ENCODE results near the gene FBXO27. TPM values are rescaled to one million over a fixed set of nuclear protein-coding genes. Genes with fewer than 3 reads are reported as not detected.

FBXO27 gene
- total RNA-seq, 4 donors from 2014 or later = 3.4 to 11.3 (median 7.8) TPM

DNA sequence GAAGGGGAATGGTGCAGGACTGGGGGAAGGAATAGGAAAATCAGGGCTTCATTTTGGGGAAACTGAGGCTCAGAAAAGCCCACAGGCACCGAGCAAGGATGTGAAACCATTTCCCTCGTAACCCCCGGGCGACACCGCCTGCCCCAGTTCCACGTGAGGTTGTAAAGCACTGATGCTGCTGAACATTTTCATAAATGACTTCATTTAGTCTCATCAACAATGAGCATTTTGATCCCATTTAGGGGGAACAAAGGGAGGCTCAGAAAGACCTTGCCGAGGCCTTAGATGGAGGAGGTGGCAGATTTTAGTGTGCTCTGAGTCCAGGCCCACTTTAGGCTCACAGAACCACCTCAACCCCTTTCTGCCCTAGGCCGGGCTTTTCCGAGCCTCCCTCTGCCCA lies 20.5 kb upstream of the FBXO27 start:
- no peak overlapping the region for H3K27ac ChIP-seq
- no peak overlapping the region for H3K4me3 ChIP-seq
- H3K36me3 ChIP-seq = no peaks in the 10 kb centered on the region
- H3K27me3 ChIP-seq = no peaks in the 10 kb centered on the region
- H3K4me1 ChIP-seq = no peaks in the 10 kb centered on the region
- H3K9me3 ChIP-seq = no peaks in the 10 kb centered on the region
- DNase-seq = no peak
- intact Hi-C loops (cut with DNase I; ENCODE audit: low total_unique reads) = no loop called here
- TF ChIP-seq, protein P1, sequence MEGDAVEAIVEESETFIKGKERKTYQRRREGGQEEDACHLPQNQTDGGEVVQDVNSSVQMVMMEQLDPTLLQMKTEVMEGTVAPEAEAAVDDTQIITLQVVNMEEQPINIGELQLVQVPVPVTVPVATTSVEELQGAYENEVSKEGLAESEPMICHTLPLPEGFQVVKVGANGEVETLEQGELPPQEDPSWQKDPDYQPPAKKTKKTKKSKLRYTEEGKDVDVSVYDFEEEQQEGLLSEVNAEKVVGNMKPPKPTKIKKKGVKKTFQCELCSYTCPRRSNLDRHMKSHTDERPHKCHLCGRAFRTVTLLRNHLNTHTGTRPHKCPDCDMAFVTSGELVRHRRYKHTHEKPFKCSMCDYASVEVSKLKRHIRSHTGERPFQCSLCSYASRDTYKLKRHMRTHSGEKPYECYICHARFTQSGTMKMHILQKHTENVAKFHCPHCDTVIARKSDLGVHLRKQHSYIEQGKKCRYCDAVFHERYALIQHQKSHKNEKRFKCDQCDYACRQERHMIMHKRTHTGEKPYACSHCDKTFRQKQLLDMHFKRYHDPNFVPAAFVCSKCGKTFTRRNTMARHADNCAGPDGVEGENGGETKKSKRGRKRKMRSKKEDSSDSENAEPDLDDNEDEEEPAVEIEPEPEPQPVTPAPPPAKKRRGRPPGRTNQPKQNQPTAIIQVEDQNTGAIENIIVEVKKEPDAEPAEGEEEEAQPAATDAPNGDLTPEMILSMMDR (IDR thresholded peaks at IDR 0.05) = no peak
- TF ChIP-seq POLR2A (IDR thresholded peaks at IDR 0.05) = no peak

DNA sequence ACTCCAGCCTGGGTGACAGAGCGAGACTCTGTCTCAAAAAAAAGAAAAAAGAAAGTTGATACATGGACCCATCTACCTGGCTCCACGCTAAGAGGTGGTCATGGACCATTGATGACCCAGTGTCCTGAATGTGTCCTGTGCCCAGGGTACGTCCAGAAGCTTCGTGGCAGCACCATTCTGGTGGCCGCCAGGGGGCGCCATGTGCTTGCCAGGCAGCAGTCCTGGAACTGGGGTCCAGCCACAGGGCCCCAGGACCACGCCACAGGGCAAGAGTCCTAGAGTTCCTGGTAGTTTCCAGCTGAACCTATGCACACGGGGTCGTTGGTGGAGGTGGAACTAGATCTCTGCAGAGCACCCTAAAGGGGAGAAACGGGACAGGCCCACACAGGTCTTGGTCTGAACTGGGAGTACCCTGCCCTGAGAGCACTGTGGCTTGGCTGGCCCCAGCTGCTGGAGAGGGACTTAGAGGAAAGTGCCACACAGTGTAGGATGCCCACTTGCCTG lies 19.9 kb upstream of the FBXO27 start:
- Histone ChIP-seq H3K27ac (no peak overlapping the region), H3K36me3 (no peaks in the 10 kb centered on the region), H3K9me3 (no peaks in the 10 kb centered on the region), H3K27me3 (no peaks in the 10 kb centered on the region), H3K4me1 (no peaks in the 10 kb centered on the region), H3K4me3 (no peak overlapping the region)
- DNase-seq = peak; percentile 22 to 26
- intact Hi-C loops (cut with DNase I; ENCODE audit: low total_unique reads) = no loop called here
- TF ChIP-seq, protein P1 (IDR thresholded peaks at IDR 0.05) = peak; percentile 41 to 51 (median 46)
- TF ChIP-seq POLR2A (IDR thresholded peaks at IDR 0.05) = no peak

- no peak for DNase-seq
- no peak overlapping the region for H3K27ac ChIP-seq
- TF ChIP-seq, protein P1 (IDR thresholded peaks at IDR 0.05) = no peak
- no peak for TF ChIP-seq POLR2A (IDR thresholded peaks at IDR 0.05)
- no peaks in the 10 kb centered on the region for H3K9me3 ChIP-seq
- no peak overlapping the region for H3K4me3 ChIP-seq
- no peaks in the 10 kb centered on the region for H3K36me3 ChIP-seq
- intact Hi-C loops (cut with DNase I; ENCODE audit: low total_unique reads) = no loop called here
- H3K4me1 ChIP-seq = no peaks in the 10 kb centered on the region
- H3K27me3 ChIP-seq = no peaks in the 10 kb centered on the region
Measured at GRCh38 chr19:39047073-39047472, 14.7 kb upstream of the FBXO27 start.

- H3K4me3 ChIP-seq = no peak overlapping the region
- no peaks in the 10 kb centered on the region for H3K36me3 ChIP-seq
- H3K27me3 ChIP-seq = no peaks in the 10 kb centered on the region
- no peak for TF ChIP-seq POLR2A (IDR thresholded peaks at IDR 0.05)
- TF ChIP-seq, protein P1 (IDR thresholded peaks at IDR 0.05) = no peak
- no peaks in the 10 kb centered on the region for H3K9me3 ChIP-seq
- intact Hi-C loops (cut with DNase I; ENCODE audit: low total_unique reads) = no loop called here
- no peaks in the 10 kb centered on the region for H3K4me1 ChIP-seq
- H3K27ac ChIP-seq = no peak overlapping the region
- no peak for DNase-seq
Measured at GRCh38 chr19:39046037-39046821, 13.9 kb upstream of the FBXO27 start.

GRCh38 chr19:39045506-39045905 lies 13.2 kb upstream of the FBXO27 start:
- no peak overlapping the region for H3K27ac ChIP-seq
- no peak overlapping the region for H3K4me3 ChIP-seq
- no peaks in the 10 kb centered on the region for H3K4me1 ChIP-seq
- TF ChIP-seq, protein P1 (IDR thresholded peaks at IDR 0.05) = no peak
- TF ChIP-seq POLR2A (IDR thresholded peaks at IDR 0.05) = no peak
- no peaks in the 10 kb centered on the region for H3K27me3 ChIP-seq
- no peak for DNase-seq
- H3K9me3 ChIP-seq = no peaks in the 10 kb centered on the region
- intact Hi-C loops (cut with DNase I; ENCODE audit: low total_unique reads) = no loop called here
- H3K36me3 ChIP-seq = no peaks in the 10 kb centered on the region
